Endodermal cell (in vitro differentiated cells): ENCODE measurements around the gene TTLL9. TPM values are rescaled to one million over a fixed set of nuclear protein-coding genes. Genes with fewer than 3 reads are reported as not detected.

Source experiments
- DNase-seq: peaks from one replicate; pipeline ENCODE4 v3.0.0-alpha.2; 2017
- H3K27ac ChIP-seq: 2 replicates; pipeline ENCODE4 v1.5.1; 2013; ENCODE audit warnings: mild to moderate bottlenecking, low read depth, low read length, moderate library complexity
- H3K27me3 ChIP-seq: 2 replicates; pipeline ENCODE4 v1.6.1; 2013; ENCODE audit warnings: mild to moderate bottlenecking, low read length, moderate library complexity; ENCODE audit not compliant: insufficient read depth, control insufficient read depth, poor library complexity, severe bottlenecking
- H3K36me3 ChIP-seq: 2 replicates; pipeline ENCODE4 v1.7.0; 2013; ENCODE audit warnings: mild to moderate bottlenecking, low read length, moderate library complexity; ENCODE audit not compliant: control insufficient read depth, insufficient read depth
- H3K4me1 ChIP-seq: one replicate; pipeline ENCODE4 v1.7.0; 2013; ENCODE audit warnings: low read length; ENCODE audit not compliant: control insufficient read depth, insufficient read depth
- H3K4me3 ChIP-seq: 2 replicates; pipeline ENCODE4 v1.5.1; 2013; ENCODE audit warnings: mild to moderate bottlenecking, low read length, moderate library complexity
- H3K9ac ChIP-seq: 2 replicates; pipeline ENCODE4 v1.6.1; 2013; ENCODE audit warnings: mild to moderate bottlenecking, low read length, moderate library complexity; ENCODE audit not compliant: poor library complexity, severe bottlenecking; ENCODE audit errors: extremely low read depth
- H3K9me3 ChIP-seq: 2 replicates; pipeline ENCODE4 v1.6.1; 2013; ENCODE audit warnings: mild to moderate bottlenecking, low read length, moderate library complexity; ENCODE audit not compliant: control insufficient read depth
- H3K27ac Mint-ChIP-seq: 2 replicates; pipeline ENCODE4 v1.8.0; 2020; ENCODE audit warnings: mixed read lengths
- H3K27me3 Mint-ChIP-seq: 2 replicates; pipeline ENCODE4 v1.8.0; 2021; ENCODE audit warnings: mild to moderate bottlenecking, mixed read lengths; ENCODE audit not compliant: insufficient read depth
- H3K36me3 Mint-ChIP-seq: 2 replicates; pipeline ENCODE4 v1.8.0; 2020; ENCODE audit warnings: low read depth, mixed read lengths
- H3K4me1 Mint-ChIP-seq: 2 replicates; pipeline ENCODE4 v1.8.0; 2020; ENCODE audit warnings: mixed read lengths
- H3K4me3 Mint-ChIP-seq: 2 replicates; pipeline ENCODE4 v1.8.0; 2020; ENCODE audit warnings: mild to moderate bottlenecking, moderate library complexity, mixed read lengths
- H3K9me3 Mint-ChIP-seq: 2 replicates; pipeline ENCODE4 v1.8.0; 2020; ENCODE audit warnings: mild to moderate bottlenecking, mixed read lengths
- CTCF ChIP-seq: fragments of 200-600 bp; sonication (generic); conservative IDR thresholded peaks from 2 replicates; pipeline ENCODE4 v1.5.0; 2021; ENCODE audit warnings: antibody characterized with exemption, mild to moderate bottlenecking
- WGBS, 2 experiments: methylation state at CpG; one replicate each; pipeline versions ENCODE4 v1.1.5 to v1.1.7; 2013; ENCODE audit warnings: missing lambda C conversion rate in 2 of 2, mixed read lengths in 1 of 2; ENCODE audit not compliant: insufficient coverage in 1 of 2, insufficient read length in 1 of 2; 5-methylcytosine and 5-hydroxymethylcytosine counted together
- total RNA-seq, 2 donors: library from RNA; stranded (reverse); fragmentation: NEBNext Ultra II Directional in 1 of 2; extraction: Animal tissue kit (Norgen Biotek cat#: 25700) in 1 of 2; gene quantifications; 2 replicates in 1 of 2; 3 replicates in 1 of 2; pipeline ENCODE4 v1.2.1, GENCODE V29; 2021

The TTLL9 gene
- total RNA-seq, 2 donors from 2014 or later, result 0.29 to 0.51 TPM

- no peaks in the 10 kb centered on the region for H3K27me3 Mint-ChIP-seq
- Histone ChIP-seq H3K27me3 (no peaks in the 10 kb centered on the region), H3K9ac (no peak overlapping the region), H3K4me1 (peaks cover 5% of the 10 kb centered on the region), H3K4me3 (no peak overlapping the region), H3K36me3 (no peaks in the 10 kb centered on the region), H3K27ac (peak overlapping the region; percentile 61), H3K9me3 (no peaks in the 10 kb centered on the region)
- 72 to 84% methylated on average over 2 to 3 of the region's 3 CpGs for whole genome bisulfite sequencing, 2 experiments
- no peak overlapping the region for H3K4me3 Mint-ChIP-seq
- no peak for TF ChIP-seq CTCF
- H3K4me1 Mint-ChIP-seq, result peaks cover 16% of the 10 kb centered on the region
- H3K9me3 Mint-ChIP-seq, result no peaks in the 10 kb centered on the region
- no peak for DNase-seq
- no peak overlapping the region for H3K27ac Mint-ChIP-seq
- H3K36me3 Mint-ChIP-seq, result no peaks in the 10 kb centered on the region
Observed at GRCh38 chr20:31837896-31838397, 32.5 kb upstream of the TTLL9 start.

DNA sequence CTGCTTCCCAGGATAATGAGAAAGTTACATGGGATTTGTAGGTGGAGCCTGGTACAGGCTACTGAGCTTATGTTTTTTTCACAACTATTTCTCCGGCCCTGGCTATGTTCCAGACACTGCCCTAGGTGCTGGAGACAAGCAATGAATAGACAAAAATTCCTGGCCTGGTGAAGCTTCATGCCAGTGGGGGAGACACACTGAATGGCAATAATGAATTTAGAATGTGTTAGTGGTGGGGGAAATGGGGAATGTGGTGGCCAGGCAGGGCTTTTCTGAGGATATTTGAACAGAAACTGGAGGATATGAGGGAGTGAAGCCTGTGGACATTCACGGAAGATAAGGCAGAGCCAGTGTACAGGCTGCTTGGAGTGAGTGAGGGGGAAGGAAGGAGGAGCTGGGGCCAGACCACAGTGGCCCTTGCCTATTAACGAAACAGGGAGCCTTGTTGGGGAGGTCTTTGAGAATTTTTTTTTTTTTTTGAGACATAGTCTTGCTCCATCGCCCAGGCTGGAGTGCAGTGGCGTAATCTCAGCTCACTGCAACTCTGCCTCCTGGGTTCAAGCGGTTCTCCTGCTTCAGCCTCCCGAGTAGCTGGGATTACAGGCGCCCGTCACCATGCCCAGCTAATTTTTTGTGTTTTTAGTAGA lies 31.7 kb upstream of the TTLL9 start:
- Histone ChIP-seq H3K27ac (peak overlapping the region; percentile 49), H3K9ac (no peak overlapping the region), H3K36me3 (no peaks in the 10 kb centered on the region), H3K4me1 (peaks cover 5% of the 10 kb centered on the region), H3K9me3 (no peaks in the 10 kb centered on the region), H3K27me3 (no peaks in the 10 kb centered on the region), H3K4me3 (no peak overlapping the region)
- no peaks in the 10 kb centered on the region for H3K27me3 Mint-ChIP-seq
- TF ChIP-seq CTCF, result no peak
- H3K9me3 Mint-ChIP-seq, result no peaks in the 10 kb centered on the region
- DNase-seq, result no peak
- no peaks in the 10 kb centered on the region for H3K36me3 Mint-ChIP-seq
- 88 to 100% methylated on average over 2 to 7 of the region's 9 CpGs for WGBS, 2 experiments
- H3K27ac Mint-ChIP-seq, result no peak overlapping the region
- H3K4me1 Mint-ChIP-seq, result peaks cover 18% of the 10 kb centered on the region
- H3K4me3 Mint-ChIP-seq, result no peak overlapping the region

DNA sequence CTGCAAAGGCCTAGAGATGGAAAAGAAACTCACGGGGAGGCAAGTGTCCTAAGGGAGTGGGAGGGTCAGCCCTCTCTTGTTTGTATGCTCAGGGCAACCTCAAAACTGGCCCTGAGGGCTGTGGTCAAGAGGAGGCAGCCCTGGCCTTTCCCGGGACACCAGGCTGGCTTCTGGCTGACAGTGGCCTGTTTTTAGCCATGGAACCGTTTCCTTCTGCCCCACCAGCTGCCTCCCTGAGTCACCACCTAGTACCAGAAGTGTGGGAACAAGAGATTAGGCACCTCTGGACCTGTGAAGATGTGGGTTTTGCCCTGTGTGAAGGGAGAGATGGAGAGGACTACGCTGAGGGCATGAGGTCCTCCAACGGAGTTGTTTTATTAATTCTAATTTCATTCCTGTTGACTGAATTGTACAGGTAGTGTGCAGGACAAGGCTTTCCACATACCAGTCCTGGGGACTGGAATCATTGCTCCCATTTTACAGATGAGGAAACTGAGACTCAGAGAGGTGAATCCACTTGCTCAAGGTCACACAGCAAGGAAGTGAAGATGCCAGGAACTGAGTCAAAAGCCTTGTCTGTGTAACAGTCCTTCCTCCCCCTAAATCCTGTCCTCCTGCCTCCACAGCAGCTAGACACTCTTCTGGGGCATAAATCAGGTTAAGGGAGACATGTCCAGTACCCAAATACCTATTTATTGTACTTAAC lies 30.5 kb upstream of the TTLL9 start:
- no peak for TF ChIP-seq CTCF
- Mint-ChIP-seq H3K27me3 (no peaks in the 10 kb centered on the region), H3K4me3 (no peak overlapping the region), H3K9me3 (no peaks in the 10 kb centered on the region), H3K4me1 (peaks cover 18% of the 10 kb centered on the region), H3K36me3 (no peaks in the 10 kb centered on the region), H3K27ac (no peak overlapping the region)
- WGBS, 2 experiments, result 83 to 89% methylated on average over 2 to 5 of the region's 5 CpGs
- Histone ChIP-seq H3K9ac (no peak overlapping the region), H3K27ac (no peak overlapping the region), H3K4me3 (no peak overlapping the region), H3K9me3 (no peaks in the 10 kb centered on the region), H3K4me1 (peaks cover 5% of the 10 kb centered on the region), H3K36me3 (no peaks in the 10 kb centered on the region), H3K27me3 (no peaks in the 10 kb centered on the region)
- no peak for DNase-seq
